Measurements from ENCODE around the gene PPM1H.

The PPM1H gene

GRCh38 chr12:62873116-62873825 is 61.7 kb downstream of the PPM1H start:
- DNase-seq (ENCODE audit: low read depth) = no peak

DNA sequence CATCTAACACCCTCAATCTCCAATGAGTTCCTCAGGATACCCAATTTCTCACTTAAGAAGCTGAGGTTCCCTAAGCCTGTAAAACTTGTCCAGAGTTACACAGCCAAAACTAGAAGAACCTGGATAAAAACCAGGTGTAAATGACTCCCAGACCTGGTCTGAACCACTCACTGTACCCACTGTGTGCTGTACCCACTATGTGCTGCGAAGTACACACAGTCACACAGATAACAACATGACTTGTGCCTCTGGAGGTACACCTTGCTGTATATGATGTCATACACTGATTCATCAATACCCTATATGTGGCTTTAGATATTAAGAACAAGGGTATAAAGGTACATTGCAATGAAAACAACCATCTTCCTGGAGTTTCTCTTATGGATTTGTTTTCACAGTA is 66.1 kb downstream of the PPM1H start:
- no peak for DNase-seq (ENCODE audit: low read depth)

GRCh38 chr12:62866451-62867082 is 68.4 kb downstream of the PPM1H start:
- peak; percentile 40 for DNase-seq (ENCODE audit: low read depth)

DNA sequence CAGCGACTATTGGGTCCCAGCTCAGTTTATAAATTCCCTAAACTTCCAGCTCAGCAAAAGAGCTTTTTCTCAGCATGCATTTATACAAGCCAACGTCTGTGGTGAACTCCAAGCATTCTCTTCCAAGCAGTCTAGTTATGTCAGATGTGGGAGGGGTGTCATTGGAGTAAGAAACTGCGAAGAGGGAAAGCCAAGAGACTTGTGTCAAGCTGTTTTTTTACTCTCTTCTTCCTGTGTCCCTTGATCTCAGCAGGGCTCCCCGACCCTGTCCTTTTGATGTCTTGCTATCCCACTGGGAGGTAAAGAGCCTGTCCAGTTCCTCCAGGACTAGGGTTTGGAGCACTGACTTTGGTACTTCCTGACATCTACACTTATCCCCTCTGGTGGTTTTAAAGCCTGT is 69.0 kb downstream of the PPM1H start:
- no peak for DNase-seq (ENCODE audit: low read depth)

GRCh38 chr12:62865065-62865464 is 69.9 kb downstream of the PPM1H start:
- DNase-seq (ENCODE audit: low read depth) = no peak

DNA sequence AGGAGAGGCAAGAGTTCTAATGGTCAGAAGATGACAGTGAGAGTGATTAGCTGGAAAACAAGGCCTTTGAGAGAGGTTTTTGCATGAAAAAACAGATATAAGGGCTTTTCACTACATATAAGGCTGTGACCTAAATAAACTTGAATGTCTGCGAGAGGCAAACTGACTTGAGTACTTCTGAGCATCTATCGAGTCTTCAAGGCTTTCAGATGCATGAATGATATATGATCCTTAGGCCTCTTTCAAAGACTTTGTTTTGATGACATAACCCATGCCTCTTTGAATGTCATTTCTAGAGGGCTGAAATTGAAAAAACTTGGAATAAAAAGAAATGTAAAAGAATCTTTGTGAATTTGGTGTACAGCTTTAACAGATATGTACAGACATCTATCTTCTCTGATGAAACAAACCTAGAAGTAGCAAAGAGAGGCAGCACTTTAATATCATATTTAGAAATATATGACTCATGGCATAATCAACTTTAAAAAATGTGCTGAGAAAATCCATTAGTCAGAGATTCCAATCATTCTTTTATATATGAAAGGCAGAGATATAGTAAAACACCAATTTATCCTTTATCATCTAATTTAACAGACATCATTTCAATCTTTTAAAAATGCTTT is 72.6 kb downstream of the PPM1H start:
- peak; percentile 37 for DNase-seq (ENCODE audit: low read depth)

GRCh38 chr12:62861586-62861985 is 73.4 kb downstream of the PPM1H start:
- peak; percentile 63 for DNase-seq (ENCODE audit: low read depth)

- DNase-seq (ENCODE audit: low read depth) = no peak
Observed at GRCh38 chr12:62860501-62861411, 74.2 kb downstream of the PPM1H start.

GRCh38 chr12:62860020-62860419 is 74.9 kb downstream of the PPM1H start:
- DNase-seq (ENCODE audit: low read depth) = no peak

DNA sequence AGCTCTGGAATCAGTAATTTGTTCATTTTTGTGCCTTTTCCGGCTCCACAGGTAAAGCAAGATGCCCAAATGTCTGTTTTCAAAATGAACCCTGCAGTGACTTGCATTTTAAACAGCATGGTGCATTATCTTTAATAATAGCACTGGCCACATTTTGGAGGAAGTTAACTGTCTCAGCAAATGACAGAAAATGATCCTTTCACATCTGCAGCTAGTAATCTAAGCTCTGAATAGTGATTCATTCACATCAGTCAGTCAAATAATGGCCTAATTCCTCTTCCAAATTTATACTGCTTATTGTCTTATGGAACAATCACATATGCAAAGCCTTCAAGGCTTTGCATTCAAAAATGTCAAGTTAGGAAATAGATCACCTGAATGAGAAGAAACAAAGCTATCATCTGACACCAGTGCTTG is 75.6 kb downstream of the PPM1H start:
- DNase-seq (ENCODE audit: low read depth) = no peak

DNA sequence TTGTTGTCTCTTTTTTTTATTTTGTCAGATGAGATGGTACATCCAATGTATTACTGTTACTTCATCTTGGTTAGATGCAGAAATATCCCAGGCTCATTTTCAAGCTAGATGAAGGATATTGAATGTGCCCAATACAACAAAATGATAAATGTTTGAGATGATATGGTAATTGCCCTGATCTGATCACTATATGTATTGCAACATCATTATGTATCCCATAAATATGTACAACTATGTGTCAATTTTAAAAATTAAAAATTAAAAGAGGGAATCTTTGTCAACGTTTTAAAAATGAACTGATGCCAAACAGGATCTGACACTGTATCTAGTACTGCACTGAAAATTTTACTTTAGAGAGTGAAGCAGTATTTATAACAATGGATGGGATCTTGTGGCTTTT is 78.5 kb downstream of the PPM1H start:
- no peak for DNase-seq (ENCODE audit: low read depth)

DNA sequence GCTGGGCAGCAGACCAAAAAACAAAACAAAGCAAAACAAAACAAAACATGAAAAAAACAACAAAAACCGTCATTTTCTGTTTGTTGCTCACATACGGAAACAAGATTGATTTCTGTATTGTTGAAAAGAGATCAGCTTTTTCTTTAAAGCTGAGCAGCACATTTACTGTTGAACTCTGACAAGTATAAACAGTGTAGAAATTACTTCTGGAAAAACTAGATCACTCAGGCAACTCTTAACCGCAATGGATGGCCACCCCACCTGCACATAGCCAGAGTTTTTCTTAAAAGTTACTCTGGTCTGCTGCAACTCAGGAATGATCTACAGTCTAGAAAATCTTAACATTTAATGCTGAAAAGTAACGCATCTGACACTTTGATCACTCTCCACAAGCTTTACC is 80.9 kb downstream of the PPM1H start:
- no peak for DNase-seq (ENCODE audit: low read depth)

DNA sequence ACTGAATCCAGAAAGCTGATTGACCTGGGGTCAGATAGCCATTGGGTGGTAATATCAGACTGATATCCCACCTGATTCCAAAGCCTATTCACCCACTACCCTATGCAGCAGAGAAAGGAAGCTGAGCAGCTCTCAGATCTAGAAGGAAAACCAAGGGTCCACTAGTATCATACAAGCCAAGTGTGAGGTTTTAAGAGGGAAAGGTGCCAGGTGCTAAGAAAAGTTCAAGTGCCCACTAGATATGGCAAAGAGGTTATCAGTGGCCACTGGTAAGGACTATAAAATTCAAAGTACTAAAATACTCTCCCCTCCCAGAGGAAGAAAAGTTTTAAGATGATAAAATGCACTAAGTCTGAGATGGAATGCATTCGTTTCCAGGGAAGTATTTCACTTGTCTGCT is 85.6 kb downstream of the PPM1H start:
- no peak for DNase-seq (ENCODE audit: low read depth)

DNA sequence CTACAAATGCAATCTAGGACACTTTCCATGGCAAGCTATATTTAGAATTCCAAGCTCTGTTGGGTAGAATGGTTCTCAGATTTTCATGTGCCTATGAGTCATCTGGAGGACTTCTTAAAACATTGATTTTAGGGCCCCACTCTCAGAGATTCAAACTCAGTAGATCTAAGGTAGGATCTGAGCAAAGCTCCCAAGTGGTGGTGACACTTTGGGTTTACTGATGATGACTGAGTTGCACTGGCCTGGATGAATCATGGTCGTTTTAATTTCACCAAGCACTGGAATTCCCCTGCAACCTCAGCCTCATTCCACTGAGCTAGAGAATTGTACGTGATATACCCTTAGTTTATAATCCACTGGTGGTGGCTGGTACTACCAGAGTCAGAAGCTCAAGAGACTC is 86.5 kb downstream of the PPM1H start:
- peak; percentile 44 for DNase-seq (ENCODE audit: low read depth)

- no peak for DNase-seq (ENCODE audit: low read depth)
Observed at GRCh38 chr12:62847709-62848108, 87.2 kb downstream of the PPM1H start.

- DNase-seq (ENCODE audit: low read depth) = no peak
Observed at GRCh38 chr12:62846491-62846890, 88.5 kb downstream of the PPM1H start.

DNA sequence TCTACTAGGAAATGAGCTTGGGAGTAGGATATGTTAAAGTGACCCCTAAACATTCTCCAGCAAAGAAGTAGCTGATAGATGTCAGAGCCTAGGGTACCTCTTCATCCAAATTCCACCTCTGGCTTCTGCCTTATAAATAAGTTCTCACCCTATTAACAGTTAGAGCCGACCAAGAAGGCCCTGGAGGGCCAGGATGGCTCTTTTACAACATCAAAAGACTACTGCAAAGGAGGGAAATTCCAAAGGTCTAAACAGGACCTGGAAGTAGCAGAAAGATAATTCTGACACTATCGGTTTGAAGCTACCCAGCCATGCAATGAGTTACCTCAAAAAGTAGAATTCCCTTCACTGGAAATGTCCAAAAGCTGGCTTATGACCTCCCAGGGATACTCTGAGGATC is 90.0 kb downstream of the PPM1H start:
- no peak for DNase-seq (ENCODE audit: low read depth)

- DNase-seq (ENCODE audit: low read depth) = no peak
Observed at GRCh38 chr12:62843716-62844115, 91.2 kb downstream of the PPM1H start.

- no peak for DNase-seq (ENCODE audit: low read depth)
Observed at GRCh38 chr12:62841846-62842245, 93.1 kb downstream of the PPM1H start.

GRCh38 chr12:62840806-62841205 is 94.1 kb downstream of the PPM1H start:
- no peak for DNase-seq (ENCODE audit: low read depth)

- peak; percentile 31 for DNase-seq (ENCODE audit: low read depth)
Observed at GRCh38 chr12:62839869-62840660, 94.9 kb downstream of the PPM1H start.

Measured in fibroblast of gingiva (primary cell).